Measurements from ENCODE around the gene GATAD2A.

GRCh38 chr19:19529783-19530422 is 124.4 kb downstream of the GATAD2A start:
- TF ChIP-seq POLR2A (IDR thresholded peaks at IDR 0.05; ENCODE audit: low read depth, low read length) (peak; percentile 33; the same call in 1 of the 2 replicates), POLR2AphosphoS5 (IDR thresholded peaks at IDR 0.05; ENCODE audit: low read depth, low read length) (no peak), TAF1 (IDR thresholded peaks at IDR 0.05; ENCODE audit: borderline replicate concordance, low read depth, low read length) (no peak)
